Hematopoietic multipotent progenitor cell treated with erythropoietin and hydrocortisone succinate and interleukin-3 and kit ligand, for 17 days (in vitro differentiated cells): ENCODE data around the gene ANKS1A.

Experiments
- DNase-seq: peaks from one replicate; pipeline ENCODE4 v3.0.0-alpha.2; 2015; ENCODE audit warnings: low spot score

Gene ANKS1A

DNA sequence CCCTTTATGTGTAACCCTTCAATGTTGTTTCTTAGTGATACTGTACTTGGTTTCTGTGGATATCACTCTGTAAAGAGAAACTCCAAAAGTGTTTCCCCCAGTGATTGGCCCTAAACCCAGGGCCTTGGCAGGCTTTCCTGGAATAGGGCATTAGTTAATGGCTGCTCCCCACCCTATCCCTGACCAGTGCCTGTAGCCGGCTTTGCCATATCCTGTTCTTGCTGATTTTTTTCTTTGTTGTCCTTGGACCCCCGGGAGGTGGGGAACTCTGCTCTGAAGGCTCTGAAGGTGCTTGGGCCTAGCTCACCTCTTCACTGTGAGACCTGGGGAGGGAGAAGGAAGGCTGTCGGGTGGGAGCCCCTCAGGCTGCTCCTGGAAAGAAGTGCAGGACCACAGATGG lies 131.9 kb downstream of the ANKS1A start:
- DNase-seq: no peak

- DNase-seq: no peak
These were observed 134.3 kb downstream of the ANKS1A start for GRCh38 chr6:35023091-35024000.

GRCh38 chr6:35024551-35025054 lies 135.5 kb downstream of the ANKS1A start:
- no peak for DNase-seq

- no peak for DNase-seq
These were observed 136.5 kb downstream of the ANKS1A start for GRCh38 chr6:35025232-35026188.

GRCh38 chr6:35026434-35027222 lies 137.6 kb downstream of the ANKS1A start:
- DNase-seq: no peak

DNA sequence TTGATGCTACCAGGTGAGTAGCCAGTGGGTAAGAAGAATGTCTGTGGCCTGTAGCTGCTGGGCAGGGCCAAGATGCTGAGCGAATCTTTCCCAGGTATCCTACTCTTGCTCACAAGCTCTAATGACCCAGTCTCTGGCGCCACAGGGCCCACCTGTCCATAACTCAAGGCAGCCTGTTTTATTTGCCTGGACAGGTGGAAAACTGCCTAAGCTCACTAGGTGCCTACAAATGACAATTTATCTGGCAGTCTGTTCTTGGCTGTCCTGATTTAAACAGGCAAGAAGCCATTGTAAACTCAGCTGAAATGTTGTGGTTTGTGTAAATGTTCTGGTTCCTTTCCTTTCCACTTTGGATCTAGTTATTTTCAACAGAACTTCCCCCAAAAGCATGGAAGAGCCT lies 138.8 kb downstream of the ANKS1A start:
- no peak for DNase-seq

GRCh38 chr6:35028781-35029769 lies 140.0 kb downstream of the ANKS1A start:
- no peak for DNase-seq

- no peak for DNase-seq
These were observed 141.0 kb downstream of the ANKS1A start for GRCh38 chr6:35030099-35030498.

GRCh38 chr6:35031611-35032529 lies 142.8 kb downstream of the ANKS1A start:
- DNase-seq: no peak

- DNase-seq: no peak
These were observed 144.6 kb downstream of the ANKS1A start for GRCh38 chr6:35033683-35034082.

DNA sequence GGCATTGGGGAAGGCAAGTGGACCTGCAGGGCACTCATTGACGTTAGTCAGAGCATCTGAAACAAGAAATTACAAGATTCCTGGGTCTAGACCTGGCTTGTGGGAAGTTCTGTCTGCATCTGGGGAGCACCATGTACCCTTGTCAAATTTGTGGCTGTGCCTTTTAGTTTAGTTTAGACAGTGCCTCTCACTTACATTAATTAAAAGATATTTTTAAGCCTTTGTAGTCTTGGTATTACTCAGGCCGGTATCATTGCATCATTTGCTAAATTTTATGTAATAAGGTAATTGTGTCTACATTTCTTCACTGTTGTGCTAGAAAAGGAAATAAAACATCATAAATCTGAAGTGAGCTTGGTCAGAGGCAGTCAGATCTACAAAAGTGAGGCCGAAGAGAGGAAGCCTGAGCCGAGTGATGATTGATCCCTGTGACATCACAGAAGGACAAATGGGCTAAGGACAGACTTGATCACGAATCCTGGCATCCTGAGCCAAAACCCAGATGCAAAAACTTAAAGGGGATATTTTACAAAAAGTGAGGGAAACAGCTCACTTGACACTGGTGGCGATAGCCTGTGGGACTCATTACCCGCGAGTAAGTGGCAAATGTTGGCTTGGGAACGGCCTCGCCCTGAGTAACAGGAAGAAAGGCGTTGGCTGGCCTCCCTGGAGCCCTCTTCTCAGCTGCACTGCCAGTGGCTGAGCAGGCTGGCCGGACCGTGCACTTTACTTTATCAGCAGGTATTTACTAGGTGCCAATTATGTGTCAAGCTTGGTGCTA lies 145.5 kb downstream of the ANKS1A start:
- DNase-seq: no peak

DNA sequence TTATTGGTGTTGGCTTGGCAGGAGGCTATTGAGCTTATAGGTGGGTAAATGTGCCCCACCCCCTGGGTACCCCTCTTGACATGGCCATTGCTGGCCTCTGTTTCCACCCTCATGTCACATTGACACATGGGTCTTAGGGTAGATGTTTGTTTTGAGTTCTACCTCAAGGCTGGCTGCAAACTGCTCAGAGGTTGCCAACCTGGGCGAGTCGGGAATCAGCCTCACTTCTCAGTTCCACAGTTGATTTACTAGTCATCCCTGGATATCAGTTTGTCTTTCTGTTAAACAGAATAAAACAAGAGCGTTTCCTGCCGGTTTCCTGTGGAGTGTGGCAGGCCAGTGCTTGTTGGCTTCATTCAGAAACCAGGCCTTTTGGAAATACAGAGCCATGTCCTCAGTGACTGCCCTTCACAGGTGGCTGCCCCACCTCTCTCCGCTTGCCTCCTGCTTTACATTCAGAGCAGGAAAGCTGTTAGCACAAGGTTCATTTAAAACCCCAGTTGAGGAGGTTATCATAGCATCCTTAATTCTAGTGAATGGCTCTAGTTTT lies 146.5 kb downstream of the ANKS1A start:
- no peak for DNase-seq

DNA sequence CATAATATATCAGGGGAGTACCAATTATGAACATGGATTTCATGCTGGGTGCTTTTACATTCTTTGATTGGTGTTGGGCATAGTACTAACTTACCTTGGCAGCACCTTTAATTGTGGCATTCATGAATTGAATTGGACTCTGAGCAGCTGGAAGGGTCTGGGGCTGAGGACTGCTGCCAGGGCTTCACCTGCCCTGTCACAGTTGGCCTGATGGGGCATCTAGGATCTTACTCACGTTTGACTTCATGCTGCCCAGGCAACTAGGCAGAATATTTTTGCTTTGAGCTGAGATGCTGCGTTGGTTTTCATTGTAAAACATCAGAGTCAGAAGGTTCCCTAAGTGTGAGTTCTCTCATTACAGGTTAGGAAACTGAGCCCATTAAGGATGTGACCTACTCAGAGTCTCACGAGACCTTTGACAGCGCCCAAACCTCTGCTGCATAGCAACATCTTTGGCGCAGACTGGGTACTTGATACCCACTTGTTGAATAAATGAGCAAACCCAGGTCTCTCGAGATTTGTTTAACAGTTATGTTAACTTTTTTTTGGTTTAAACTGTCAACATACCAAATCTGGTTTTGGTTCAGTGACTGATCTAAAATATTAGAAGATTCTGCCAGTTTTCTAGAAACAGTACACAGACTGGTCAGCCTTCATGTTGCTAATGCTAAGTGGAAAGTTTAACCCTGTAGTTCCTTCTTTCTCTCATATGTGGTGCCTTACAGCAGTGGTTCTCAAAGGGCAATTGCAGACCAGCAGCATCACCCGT lies 147.2 kb downstream of the ANKS1A start:
- no peak for DNase-seq

DNA sequence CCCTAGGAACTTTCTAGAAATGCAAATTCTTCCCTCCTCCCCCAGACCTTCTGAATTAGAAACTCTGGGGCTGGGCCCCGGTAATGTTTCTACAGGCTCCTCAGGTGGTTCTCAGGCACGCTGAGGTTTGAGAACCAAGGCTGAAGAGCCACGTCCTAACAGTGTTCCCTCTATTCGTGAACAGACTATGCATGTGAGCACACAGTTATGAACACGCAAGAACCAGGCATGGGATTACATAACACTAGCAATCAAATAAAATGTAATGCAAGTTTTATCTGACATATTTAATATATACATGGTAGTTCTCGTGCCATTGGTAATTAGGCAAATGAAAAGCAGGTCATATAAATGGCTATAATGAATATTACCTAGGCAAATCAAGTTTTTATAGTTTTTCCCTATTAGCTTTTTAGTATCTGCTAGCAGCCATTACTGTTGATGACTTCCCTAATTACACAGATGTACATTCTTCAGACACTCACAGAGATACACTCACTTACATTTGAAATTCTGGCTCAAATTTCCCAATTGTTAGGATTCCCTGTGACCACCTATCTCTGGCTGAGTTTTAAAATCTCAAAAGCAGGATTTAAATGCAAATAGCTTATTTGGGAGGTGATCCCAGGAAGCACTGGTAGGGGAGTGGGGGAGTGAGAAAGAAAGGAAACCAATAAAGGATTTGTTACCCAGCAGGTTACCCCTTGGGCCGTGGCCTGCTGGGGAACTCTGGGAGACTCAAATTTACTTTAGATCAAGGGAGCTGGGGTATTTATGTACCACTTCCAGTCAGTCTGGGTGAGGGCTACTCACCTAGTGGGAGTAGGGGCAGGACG lies 148.0 kb downstream of the ANKS1A start:
- no peak for DNase-seq

GRCh38 chr6:35037664-35038038 lies 148.6 kb downstream of the ANKS1A start:
- DNase-seq: no peak

DNA sequence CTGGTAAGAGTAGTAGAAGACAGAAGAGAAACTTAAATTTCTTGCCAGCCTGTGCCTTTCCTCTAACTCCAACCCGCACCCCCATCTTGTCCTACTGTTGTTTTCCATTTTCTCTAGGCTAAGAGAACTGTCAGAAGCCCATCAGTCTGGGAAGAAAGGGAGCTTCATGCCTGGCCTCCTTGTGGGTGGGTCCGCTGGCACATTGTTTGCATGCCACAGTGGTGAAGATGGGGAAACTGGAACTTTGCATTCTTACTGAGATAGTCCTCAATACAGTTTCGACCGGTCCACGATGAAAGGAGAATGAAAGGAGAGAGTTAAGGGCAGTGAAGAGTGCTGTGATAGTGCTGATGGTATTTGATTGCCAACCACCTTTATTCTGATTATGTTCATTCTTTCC lies 149.0 kb downstream of the ANKS1A start:
- DNase-seq: no peak

GRCh38 chr6:35040398-35040797 lies 151.3 kb downstream of the ANKS1A start:
- no peak for DNase-seq
